C4-2B (cell line): ENCODE data around the gene SCN2B.

Experiments used
- CTCF ChIP-seq: fragments of 450-650 bp; conservative IDR thresholded peaks from 2 replicates; pipeline ENCODE4 v1.5.1; 2017; ENCODE audit warnings: mild to moderate bottlenecking
- ZFX ChIP-seq: fragments of 450-650 bp; IDR thresholded peaks from 2 replicates; pipeline ENCODE4 v1.6.1; 2017

GRCh38 chr11:118174006-118174567 is 2.4 kb downstream of the SCN2B start:
- TF ChIP-seq CTCF: no peak
- TF ChIP-seq ZFX: no peak
